Activated CD4-positive, alpha-beta memory T cell treated with anti-CD3 and anti-CD28 coated beads for 36 hours (primary cell): ENCODE data around the gene PECR. TPM values are rescaled to one million over a fixed set of nuclear protein-coding genes. Genes with fewer than 3 reads are reported as not detected.
A peak's percentile ranks its signal among the peaks of the same experiment; 100 is the strongest.
"Not testable (repeated sequence)": the region's sequence is repeated elsewhere in the genome, so short reads cannot be mapped to it uniquely, and the experiment has no call there.

ENCODE experiments used
- CTCF ChIA-PET: fragments of 350-600 bp; sonication (Branson Sonifier 250); formaldehyde crosslinking; loops from one replicate; lab custom pipeline; 2021; ENCODE audit warnings: antibody characterized with exemption, inconsistent platforms; lab: Charles Lee
- POLR2A ChIA-PET: fragments of 350-600 bp; sonication (Branson Sonifier 250); formaldehyde crosslinking; loops from one replicate; lab custom pipeline; 2021; ENCODE audit warnings: antibody characterized with exemption; lab: Charles Lee
- DNase-seq: peaks from one replicate; pipeline ENCODE4 v3.0.0-alpha.2; 2020
- H3K27ac Mint-ChIP-seq: one replicate; pipeline ENCODE4 v1.8.0; 2021; ENCODE audit warnings: mixed read lengths
- H3K27me3 Mint-ChIP-seq: one replicate; pipeline ENCODE4 v1.8.0; 2021; ENCODE audit warnings: mixed read lengths
- H3K36me3 Mint-ChIP-seq: one replicate; pipeline ENCODE4 v1.8.0; 2021; ENCODE audit warnings: mixed read lengths
- H3K4me1 Mint-ChIP-seq: one replicate; pipeline ENCODE4 v1.8.0; 2021; ENCODE audit warnings: low read depth, mixed read lengths
- H3K4me3 Mint-ChIP-seq: one replicate; pipeline ENCODE4 v1.8.0; 2021; ENCODE audit warnings: mild to moderate bottlenecking, mixed read lengths
- H3K9me3 Mint-ChIP-seq: one replicate; pipeline ENCODE4 v1.8.0; 2021; ENCODE audit warnings: mixed read lengths
- intact Hi-C: fragments of 100-400 bp; cut with micrococcal nuclease; formaldehyde crosslinking; loops from one replicate; pipeline ENCODE4 v1.15.1; 2023
- total RNA-seq, 2 experiments: library from RNA; stranded (reverse); gene quantifications; one replicate each; pipeline ENCODE4 v1.2.3, GENCODE V29; 2021

Gene PECR
- total RNA-seq, 2 experiments from 2014 or later: 23.3 to 27.6 TPM

DNA sequence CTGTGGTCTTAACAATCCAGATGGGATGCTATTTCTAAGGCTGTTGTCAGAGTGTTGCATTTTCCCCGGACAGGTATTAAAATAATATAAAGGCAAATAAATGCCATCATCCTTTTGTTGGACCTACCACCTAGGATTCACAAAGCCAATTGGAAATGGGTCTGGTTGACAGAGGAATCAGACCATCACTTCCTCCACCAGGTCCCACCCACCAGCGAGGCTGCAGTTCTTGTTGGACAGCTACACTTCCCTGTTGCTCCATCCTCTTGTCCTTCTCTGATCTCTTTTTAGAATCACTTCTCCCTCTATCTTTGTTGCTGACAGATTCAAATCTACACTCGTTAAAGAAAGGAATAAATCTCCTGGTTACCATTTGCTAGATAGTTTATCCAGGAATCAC is 1.2 kb upstream of the PECR start:
- H3K27ac Mint-ChIP-seq: peak overlapping the region; percentile 77
- H3K4me1 Mint-ChIP-seq: peaks cover 55% of the 10 kb centered on the region
- H3K4me3 Mint-ChIP-seq: peak overlapping the region; percentile 96
- POLR2A ChIA-PET: interaction anchor here (0.6 kb wide), 1 partner anchor 21 kb away, joined by 3 read pairs; no protein-coding TSS in a partner anchor
- DNase-seq: peak; percentile 29
- intact Hi-C loops: loop anchor here (2.0 kb wide), 1 partner anchor 50 kb away; no protein-coding TSS in a partner anchor
- no peaks in the 10 kb centered on the region for H3K9me3 Mint-ChIP-seq
- no peaks in the 10 kb centered on the region for H3K27me3 Mint-ChIP-seq
- CTCF ChIA-PET: interaction anchor here (0.8 to 4.7 kb wide), 8 partner anchors 9 to 49 kb away, joined by 3 to 35 read pairs (median 4); partner anchors contain the start of gene XRCC5
- peaks cover 3% of the 10 kb centered on the region for H3K36me3 Mint-ChIP-seq

DNA sequence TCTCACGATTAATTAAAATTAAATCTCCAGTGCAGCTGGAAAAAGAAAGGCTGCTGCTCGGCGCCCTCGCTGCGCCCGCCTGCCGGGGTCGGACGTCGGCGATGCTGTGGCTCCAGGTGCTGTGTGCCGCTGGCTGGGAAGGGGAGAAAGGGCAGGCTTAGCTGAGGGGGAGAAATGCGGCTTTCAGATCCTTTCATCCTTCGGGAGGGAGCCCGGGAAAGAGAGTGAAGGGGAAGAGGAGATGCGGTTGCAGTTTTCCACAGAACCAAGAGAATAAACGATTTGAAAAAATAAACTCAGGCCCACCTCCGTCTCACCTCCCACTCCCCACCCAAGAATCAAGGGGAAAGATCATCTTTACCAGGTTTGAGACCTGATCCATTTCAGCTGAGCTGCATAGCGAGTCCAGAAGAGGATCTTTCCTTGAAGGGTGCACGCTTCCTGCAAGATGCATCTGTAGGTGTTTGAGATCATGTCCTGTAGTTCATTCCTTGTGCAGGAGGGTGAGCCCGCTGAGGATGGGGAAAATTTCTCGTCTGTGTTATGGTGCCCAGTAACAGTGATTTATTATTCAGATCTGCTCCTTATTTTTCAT is 605 bp upstream of the PECR start:
- POLR2A ChIA-PET: interaction anchor here (1.1 to 1.2 kb wide), 2 partner anchors 27 to 101 kb away, joined by 4 to 7 read pairs; partner anchors contain the start of gene XRCC5
- H3K36me3 Mint-ChIP-seq: peaks cover 3% of the 10 kb centered on the region
- H3K27me3 Mint-ChIP-seq: no peaks in the 10 kb centered on the region
- no peaks in the 10 kb centered on the region for H3K9me3 Mint-ChIP-seq
- DNase-seq: peak; percentile 25
- peaks cover 55% of the 10 kb centered on the region for H3K4me1 Mint-ChIP-seq
- intact Hi-C loops: loop anchor here (2.0 kb wide), 1 partner anchor 49 kb away; no protein-coding TSS in a partner anchor
- peak overlapping the region; percentile 77 for H3K27ac Mint-ChIP-seq
- peak overlapping the region; percentile 96 for H3K4me3 Mint-ChIP-seq
- CTCF ChIA-PET: interaction anchor here (0.6 to 4.7 kb wide), 8 partner anchors 10 to 70 kb away, joined by 3 to 35 read pairs (median 6); partner anchors contain the start of gene XRCC5

DNA sequence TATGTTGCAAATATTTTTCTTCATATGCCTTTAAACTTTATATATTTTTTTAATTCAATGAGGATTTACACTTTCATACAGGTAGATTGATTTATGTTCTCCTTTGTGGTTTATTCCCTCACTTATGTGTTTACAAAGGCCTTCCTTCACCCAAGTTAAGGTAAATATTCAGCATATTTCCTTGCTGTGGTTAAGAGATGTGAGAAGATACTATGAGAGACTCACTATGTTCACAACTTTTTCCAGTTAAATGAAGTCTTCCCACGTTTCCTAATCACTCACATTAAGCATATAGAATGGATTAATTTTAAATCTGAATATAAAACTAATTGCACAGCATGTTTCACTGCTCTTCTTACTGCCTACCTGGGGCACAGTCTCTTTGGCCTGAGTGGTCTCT is 597 bp downstream of the PECR start:
- ChIA-PET CTCF (interaction anchor here (0.9 to 4.7 kb wide), 7 partner anchors 9 to 48 kb away, joined by 3 to 35 read pairs (median 6); partner anchors contain the start of gene XRCC5), POLR2A (interaction anchor here (1.1 to 1.2 kb wide), 2 partner anchors 28 to 103 kb away, joined by 4 to 7 read pairs; partner anchors contain the start of gene XRCC5)
- Mint-ChIP-seq H3K4me3 (peak overlapping the region; percentile 96), H3K27ac (peak overlapping the region; percentile 81), H3K4me1 (peaks cover 47% of the 10 kb centered on the region), H3K9me3 (no peaks in the 10 kb centered on the region), H3K36me3 (peaks cover 3% of the 10 kb centered on the region), H3K27me3 (no peaks in the 10 kb centered on the region)
- intact Hi-C loops: loop anchor here (2.0 kb wide), 1 partner anchor 22 kb away; no protein-coding TSS in a partner anchor
- DNase-seq: no peak

DNA sequence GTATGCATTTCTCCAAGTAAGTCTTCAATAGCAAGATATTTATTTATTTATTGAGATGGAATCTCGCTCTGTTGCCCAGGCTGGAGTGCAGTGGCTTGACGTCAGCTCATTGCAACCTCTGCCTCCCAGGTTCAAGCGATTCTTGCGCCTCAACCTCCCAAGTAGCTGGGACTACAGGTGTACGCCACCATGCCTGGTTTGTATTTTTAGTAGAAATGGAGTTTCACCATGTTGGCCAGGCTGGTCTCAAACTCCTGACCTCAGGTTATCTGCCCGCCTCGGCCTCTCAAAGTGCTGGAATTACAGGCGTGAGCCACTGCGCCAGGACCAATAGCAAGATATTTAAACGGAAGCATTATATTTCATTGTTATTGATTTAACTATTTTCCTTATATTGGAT is 1.6 kb downstream of the PECR start:
- H3K4me3 Mint-ChIP-seq: peak overlapping the region; percentile 10
- not testable (repeated sequence) for H3K9me3 Mint-ChIP-seq, H3K27me3 Mint-ChIP-seq

DNA sequence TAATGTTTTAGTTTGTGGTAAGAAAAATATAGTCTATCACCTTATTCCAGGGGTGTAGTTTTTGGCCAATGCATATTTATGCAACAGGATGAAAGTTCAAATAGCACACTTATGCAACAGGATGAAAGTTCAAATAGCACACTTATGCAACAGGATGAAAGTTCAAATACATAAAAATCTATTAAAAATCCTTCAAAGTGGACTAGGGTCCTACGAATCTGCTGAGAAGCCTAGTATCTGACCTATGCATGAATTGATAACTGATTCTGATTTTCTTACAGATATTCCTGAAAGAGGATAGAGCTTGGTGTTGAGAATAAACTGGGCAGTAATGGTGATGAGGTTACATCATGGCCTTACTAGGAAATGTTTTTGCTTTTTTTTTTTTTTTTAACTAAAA is 2.8 kb downstream of the PECR start:
- Mint-ChIP-seq H3K27me3 (no peaks in the 10 kb centered on the region), H3K4me3 (no peak overlapping the region), H3K4me1 (peaks cover 54% of the 10 kb centered on the region), H3K36me3 (peaks cover 3% of the 10 kb centered on the region), H3K27ac (no peak overlapping the region), H3K9me3 (no peaks in the 10 kb centered on the region)
- intact Hi-C loops: no loop called here
- ChIA-PET CTCF (no interaction called here), POLR2A (no interaction called here)
- DNase-seq: no peak

More for the DNA sequence above, 1.6 kb downstream of the PECR start:
- intact Hi-C loops: loop anchor here (2.0 kb wide), 1 partner anchor 21 kb away; no protein-coding TSS in a partner anchor
- DNase-seq, POLR2A ChIA-PET, H3K36me3 Mint-ChIP-seq, H3K27ac Mint-ChIP-seq: not testable (repeated sequence)
- CTCF ChIA-PET: interaction anchor here (4.7 kb wide), 1 partner anchor 29 kb away, joined by 35 read pairs; the partner anchor contains the start of gene XRCC5
- peaks cover 51% of the 10 kb centered on the region for H3K4me1 Mint-ChIP-seq

DNA sequence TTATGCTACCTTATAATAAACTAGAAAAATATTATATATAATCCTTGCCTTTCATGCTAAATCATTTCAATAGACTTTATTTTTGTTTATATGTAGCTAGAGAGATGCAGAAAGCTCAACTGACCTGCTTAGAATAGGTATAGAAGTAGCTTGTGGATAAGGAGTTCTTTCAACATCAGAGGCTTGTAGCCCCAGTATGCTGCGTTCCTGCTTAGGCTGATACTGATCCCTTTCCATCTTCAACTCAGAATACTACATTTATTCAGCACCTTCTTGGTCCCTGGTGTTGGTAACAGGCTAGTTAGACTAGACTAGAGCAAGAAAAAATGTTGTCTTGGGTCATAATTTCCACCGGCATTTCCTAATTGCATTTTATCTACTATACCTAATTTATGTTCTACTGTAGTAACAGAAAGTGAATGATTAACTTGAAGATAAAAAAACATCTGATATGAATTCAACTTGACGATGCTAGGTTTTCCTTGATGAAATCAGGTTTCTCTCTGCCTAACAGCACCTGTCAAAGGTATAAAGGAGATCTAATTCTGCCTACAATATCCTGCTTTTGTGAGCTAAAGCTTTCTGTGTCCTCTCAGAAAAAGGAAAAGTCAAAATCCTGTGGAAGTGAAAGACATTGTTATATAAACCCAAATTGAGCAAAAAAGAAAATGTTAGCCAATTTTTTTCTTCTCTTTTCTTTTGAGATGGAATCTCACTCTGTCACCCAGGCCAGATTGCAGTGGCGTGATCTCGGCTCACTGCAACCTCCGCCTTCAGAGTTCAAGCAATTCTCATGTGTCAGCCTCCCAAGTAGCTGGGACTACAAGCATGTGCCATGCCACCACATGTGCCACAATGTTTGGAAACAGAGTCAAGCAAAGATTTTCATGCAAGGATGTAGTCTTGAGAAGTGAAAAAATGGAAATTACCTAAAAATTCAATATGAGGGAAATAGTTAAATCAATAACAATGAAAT is 5.8 kb downstream of the PECR start:
- intact Hi-C loops: no loop called here
- peaks cover 34% of the 10 kb centered on the region for H3K4me1 Mint-ChIP-seq
- DNase-seq: no peak
- no peak overlapping the region for H3K27ac Mint-ChIP-seq
- peaks cover 6% of the 10 kb centered on the region for H3K36me3 Mint-ChIP-seq
- no peaks in the 10 kb centered on the region for H3K27me3 Mint-ChIP-seq
- ChIA-PET POLR2A (no interaction called here), CTCF (interaction anchor here (1.0 kb wide), 1 partner anchor 38 kb away, joined by 3 read pairs; no protein-coding TSS in a partner anchor)
- no peak overlapping the region for H3K4me3 Mint-ChIP-seq
- H3K9me3 Mint-ChIP-seq: no peaks in the 10 kb centered on the region

DNA sequence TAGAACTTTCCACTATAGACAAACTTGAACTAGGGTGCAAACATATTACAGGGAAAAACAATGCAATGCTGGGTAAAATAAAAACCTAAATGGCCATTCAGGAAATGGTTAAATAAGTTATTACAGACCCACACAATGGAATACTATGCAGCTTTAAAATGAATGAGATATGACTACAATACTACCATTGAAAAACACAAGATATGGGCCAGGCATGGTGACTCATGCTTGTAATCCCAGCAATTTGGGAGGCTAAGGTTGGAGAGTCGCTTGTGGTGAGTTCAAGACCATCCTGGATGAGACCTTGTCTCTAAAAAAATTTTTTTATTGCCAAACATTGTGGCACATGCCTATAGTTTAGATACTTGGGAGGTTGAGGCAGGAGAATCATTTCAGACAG is 6.8 kb downstream of the PECR start:
- POLR2A ChIA-PET: no interaction called here
- no peaks in the 10 kb centered on the region for H3K27me3 Mint-ChIP-seq
- H3K9me3 Mint-ChIP-seq: no peaks in the 10 kb centered on the region
- no peak overlapping the region for H3K4me3 Mint-ChIP-seq
- peaks cover 6% of the 10 kb centered on the region for H3K36me3 Mint-ChIP-seq
- CTCF ChIA-PET: interaction anchor here (1.0 kb wide), 1 partner anchor 39 kb away, joined by 3 read pairs; no protein-coding TSS in a partner anchor
- H3K4me1 Mint-ChIP-seq: peaks cover 28% of the 10 kb centered on the region
- H3K27ac Mint-ChIP-seq: no peak overlapping the region
- intact Hi-C loops: no loop called here
- DNase-seq: no peak

DNA sequence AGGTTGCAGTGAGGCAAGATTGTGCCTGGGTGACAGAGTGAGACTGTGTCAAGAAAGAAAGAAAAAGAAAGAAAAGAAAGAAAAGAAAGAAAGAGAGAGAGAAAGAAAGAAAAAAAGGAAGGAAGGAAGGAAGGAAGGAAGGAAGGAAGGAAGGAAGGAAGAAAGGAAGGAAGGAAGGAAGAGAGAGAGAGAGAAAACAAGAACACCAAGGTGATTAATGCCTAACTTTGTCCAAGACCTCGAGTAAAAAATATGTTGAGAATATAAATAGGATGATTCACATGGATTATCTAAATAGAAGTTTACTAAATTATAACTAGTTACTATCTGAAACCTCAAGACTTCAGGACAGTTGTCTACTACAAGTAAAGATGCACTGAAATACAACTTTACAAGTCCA is 7.2 kb downstream of the PECR start:
- ChIA-PET POLR2A (interaction anchor here (1.0 kb wide), 1 partner anchor 35 kb away, joined by 3 read pairs; no protein-coding TSS in a partner anchor), CTCF (no interaction called here)
- no peaks in the 10 kb centered on the region for H3K9me3 Mint-ChIP-seq
- peaks cover 6% of the 10 kb centered on the region for H3K36me3 Mint-ChIP-seq
- H3K4me1 Mint-ChIP-seq: peaks cover 28% of the 10 kb centered on the region
- no peak for DNase-seq
- no peaks in the 10 kb centered on the region for H3K27me3 Mint-ChIP-seq
- H3K27ac Mint-ChIP-seq: peak overlapping the region; percentile 47
- intact Hi-C loops: no loop called here
- no peak overlapping the region for H3K4me3 Mint-ChIP-seq

DNA sequence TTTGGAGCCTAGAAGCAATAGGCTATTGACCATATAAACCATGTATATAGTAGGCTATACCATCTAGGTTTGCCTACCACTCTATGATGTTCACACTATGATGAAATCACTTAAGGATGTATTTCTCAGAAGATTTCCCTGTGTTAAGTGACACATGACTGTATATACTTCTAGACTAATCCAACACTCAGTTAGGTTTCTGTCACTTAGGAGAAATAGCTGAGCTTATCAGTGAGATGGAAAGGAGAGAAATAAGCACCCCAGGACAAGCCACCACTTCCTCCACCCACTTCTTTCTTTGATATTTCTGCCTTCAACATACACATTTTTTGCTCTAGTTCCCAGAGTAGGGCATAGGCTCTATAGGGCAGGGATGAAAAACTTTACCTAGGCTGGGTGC is 7.8 kb downstream of the PECR start:
- Mint-ChIP-seq H3K4me1 (peaks cover 31% of the 10 kb centered on the region), H3K27ac (peak overlapping the region; percentile 47), H3K4me3 (no peak overlapping the region), H3K36me3 (peaks cover 6% of the 10 kb centered on the region), H3K27me3 (no peaks in the 10 kb centered on the region), H3K9me3 (no peaks in the 10 kb centered on the region)
- POLR2A ChIA-PET: interaction anchor here (1.0 kb wide), 1 partner anchor 36 kb away, joined by 3 read pairs; no protein-coding TSS in a partner anchor
- no peak for DNase-seq
- CTCF ChIA-PET: no interaction called here
- intact Hi-C loops: no loop called here

DNA sequence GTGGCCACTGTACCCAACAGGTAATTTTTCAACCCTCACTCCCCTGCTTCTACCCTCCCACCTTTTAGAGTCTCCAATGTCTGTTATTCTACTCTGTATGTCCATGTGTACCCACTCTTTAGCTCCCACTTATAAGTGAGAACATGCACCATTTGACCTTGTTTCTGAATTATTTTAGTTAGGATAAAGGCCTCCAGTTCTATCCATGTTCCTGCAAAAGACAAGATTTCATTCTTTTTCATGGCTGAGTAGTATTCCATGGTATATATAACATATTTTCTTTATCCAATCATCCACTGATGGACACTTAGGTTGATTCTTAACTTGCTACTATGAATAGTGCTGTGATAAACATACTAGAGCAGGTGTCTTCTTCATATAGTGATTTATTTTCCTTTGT is 9.1 kb downstream of the PECR start:
- intact Hi-C loops: no loop called here
- Mint-ChIP-seq H3K4me3 (no peak overlapping the region), H3K27ac (no peak overlapping the region), H3K9me3 (no peaks in the 10 kb centered on the region), H3K4me1 (peaks cover 34% of the 10 kb centered on the region), H3K36me3 (peaks cover 6% of the 10 kb centered on the region), H3K27me3 (no peaks in the 10 kb centered on the region)
- CTCF ChIA-PET: no interaction called here
- POLR2A ChIA-PET: interaction anchor here (0.6 kb wide), 1 partner anchor 144 kb away, joined by 3 read pairs; no protein-coding TSS in a partner anchor
- no peak for DNase-seq

DNA sequence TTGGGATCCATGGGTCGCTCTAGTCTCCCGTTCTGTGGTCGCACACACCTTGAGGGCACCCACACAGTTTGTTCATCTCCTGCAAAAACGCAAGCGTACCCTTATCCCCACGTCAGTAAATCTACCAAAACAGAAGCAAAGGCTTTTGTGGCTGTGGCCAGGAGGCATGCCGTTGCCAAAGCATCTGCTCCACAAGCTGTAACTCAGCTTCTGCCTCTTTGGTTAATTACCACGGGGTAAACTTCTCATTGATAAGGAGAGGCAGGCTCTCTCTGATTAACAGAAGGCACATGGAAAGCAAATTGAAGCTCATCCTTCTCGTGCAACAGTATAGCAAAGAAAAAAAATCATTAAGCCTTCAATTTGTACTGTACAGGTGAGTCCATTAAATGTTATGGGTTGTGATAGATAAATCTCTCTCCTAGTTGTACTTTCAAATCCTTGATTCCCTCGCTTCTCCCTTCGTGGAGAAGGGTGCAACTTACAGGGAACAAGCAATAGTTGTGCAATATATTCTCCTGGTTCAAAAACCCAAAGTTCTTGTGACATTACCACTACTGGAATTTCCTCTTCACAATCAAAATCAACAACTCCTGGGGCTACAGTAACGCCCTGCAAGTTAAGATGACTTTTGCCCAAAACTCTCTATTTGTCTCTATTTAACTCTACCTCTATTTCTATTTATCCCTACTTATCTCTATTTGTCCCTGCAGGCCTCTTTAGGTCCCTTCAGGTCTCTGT is 10.3 kb downstream of the PECR start:
- Mint-ChIP-seq H3K9me3 (no peaks in the 10 kb centered on the region), H3K27ac (no peak overlapping the region), H3K4me3 (no peak overlapping the region), H3K27me3 (no peaks in the 10 kb centered on the region), H3K4me1 (peaks cover 34% of the 10 kb centered on the region), H3K36me3 (peaks cover 7% of the 10 kb centered on the region)
- ChIA-PET CTCF (no interaction called here), POLR2A (no interaction called here)
- intact Hi-C loops: no loop called here
- DNase-seq: no peak
